GM12873 (cell line): ENCODE results near the gene RAB20.

Experiments
- CTCF ChIP-seq: IDR thresholded peaks from 2 replicates; pipeline ENCODE4 v1.5.1; 2012; ENCODE audit warnings: low read depth, mild to moderate bottlenecking, moderate library complexity, low read length, control low read depth; ENCODE audit not compliant: insufficient read depth; ENCODE audit errors: missing control alignments

Gene RAB20

GRCh38 chr13:110490009-110490770 is 71.3 kb downstream of the RAB20 start:
- no peak for TF ChIP-seq CTCF

GRCh38 chr13:110486061-110486715 is 75.3 kb downstream of the RAB20 start:
- TF ChIP-seq CTCF, result no peak

- no peak for TF ChIP-seq CTCF
These were observed 75.9 kb downstream of the RAB20 start for GRCh38 chr13:110485604-110486003.

GRCh38 chr13:110484290-110485048 is 77.1 kb downstream of the RAB20 start:
- TF ChIP-seq CTCF, result no peak

GRCh38 chr13:110483386-110483968 is 78.0 kb downstream of the RAB20 start:
- no peak for TF ChIP-seq CTCF

- TF ChIP-seq CTCF, result no peak
These were observed 81.4 kb downstream of the RAB20 start for GRCh38 chr13:110480161-110480560.

- TF ChIP-seq CTCF, result no peak
These were observed 81.9 kb downstream of the RAB20 start for GRCh38 chr13:110479648-110480047.
